Right kidney (tissue), 1 donor: Measurements from ENCODE around the gene ARL3.
"Not testable (repeated sequence)": the region's sequence is repeated elsewhere in the genome, so short reads cannot be mapped to it uniquely, and the experiment has no call there.

ENCODE experiments used
- DNase-seq: peaks from one replicate; pipeline ENCODE4 v3.0.0-alpha.2; 2016

ARL3 gene

GRCh38 chr10:102740229-102740628 is 26.0 kb upstream of the ARL3 start:
- no peak for DNase-seq

GRCh38 chr10:102738692-102739121 is 24.5 kb upstream of the ARL3 start:
- no peak for DNase-seq

GRCh38 chr10:102735065-102735562 is 20.9 kb upstream of the ARL3 start:
- no peak for DNase-seq

GRCh38 chr10:102732661-102733060 is 18.5 kb upstream of the ARL3 start:
- no peak for DNase-seq

GRCh38 chr10:102731222-102731800 is 17.1 kb upstream of the ARL3 start:
- DNase-seq, result no peak

- DNase-seq, result peak; percentile 63
Measured at GRCh38 chr10:102729029-102730026, 15.1 kb upstream of the ARL3 start.

- DNase-seq, result no peak
Measured at GRCh38 chr10:102727037-102727818, 13.0 kb upstream of the ARL3 start.

GRCh38 chr10:102726274-102726673 is 12.1 kb upstream of the ARL3 start:
- no peak for DNase-seq

GRCh38 chr10:102723989-102724388 is 9.8 kb upstream of the ARL3 start:
- no peak for DNase-seq

GRCh38 chr10:102721954-102722353 is 7.8 kb upstream of the ARL3 start:
- DNase-seq, result no peak

- DNase-seq, result no peak
Measured at GRCh38 chr10:102720775-102721301, 6.6 kb upstream of the ARL3 start.

- DNase-seq, result no peak
Measured at GRCh38 chr10:102720337-102720736, 6.1 kb upstream of the ARL3 start.

- DNase-seq, result peak; percentile 67
Measured at GRCh38 chr10:102718220-102718619, 4.0 kb upstream of the ARL3 start.

GRCh38 chr10:102716900-102717565 is 2.8 kb upstream of the ARL3 start:
- not testable (repeated sequence) for DNase-seq

GRCh38 chr10:102715880-102716279 is 1.7 kb upstream of the ARL3 start:
- DNase-seq, result no peak

- peak; percentile 93 for DNase-seq
Measured at GRCh38 chr10:102714621-102715455, 641 bp upstream of the ARL3 start, which contains the start of gene SFXN2. TSS of gene SFXN2 (plus strand) at chr10:102714636. CDS start at chr10:102726637, 12,001 bp downstream.

GRCh38 chr10:102713539-102713813 is 721 bp downstream of the ARL3 start:
- no peak for DNase-seq

- no peak for DNase-seq
Measured at GRCh38 chr10:102712843-102713538, 1.2 kb downstream of the ARL3 start.

- DNase-seq, result no peak
Measured at GRCh38 chr10:102712089-102712488, 2.1 kb downstream of the ARL3 start.

GRCh38 chr10:102710609-102711008 is 3.6 kb downstream of the ARL3 start:
- no peak for DNase-seq
